Vagina (tissue), 2 donors: Measurements from ENCODE around the gene RIPPLY3.

Experiments
- POLR2A ChIP-seq, 2 donors: fragments of 450-650 bp; IDR thresholded peaks; one replicate each; pipeline ENCODE4 v1.6.1; 2017; ENCODE audit warnings: antibody characterized with exemption in 2 of 2, mild to moderate bottlenecking in 2 of 2, moderate library complexity in 2 of 2
- POLR2AphosphoS5 ChIP-seq, 2 donors: sonication (generic); formaldehyde crosslinking; IDR thresholded peaks; one replicate each; pipeline ENCODE4 v1.9.0; 2017; ENCODE audit warnings: antibody characterized with exemption in 2 of 2, mild to moderate bottlenecking in 2 of 2, low read depth in 1 of 2; ENCODE audit not compliant: insufficient read depth in 1 of 2
- TF ChIP-seq, protein P1 (sequence below), 3 experiments: fragments of 450-650 bp in 2 of 3; fragments of 200-600 bp in 1 of 3; sonication (generic) in 1 of 3; IDR thresholded peaks; one replicate each; pipeline ENCODE4 v1.5.1; 2017 to 2019; ENCODE audit warnings: antibody characterized with exemption in 3 of 3, mild to moderate bottlenecking in 2 of 3, moderate library complexity in 2 of 3

DNA sequence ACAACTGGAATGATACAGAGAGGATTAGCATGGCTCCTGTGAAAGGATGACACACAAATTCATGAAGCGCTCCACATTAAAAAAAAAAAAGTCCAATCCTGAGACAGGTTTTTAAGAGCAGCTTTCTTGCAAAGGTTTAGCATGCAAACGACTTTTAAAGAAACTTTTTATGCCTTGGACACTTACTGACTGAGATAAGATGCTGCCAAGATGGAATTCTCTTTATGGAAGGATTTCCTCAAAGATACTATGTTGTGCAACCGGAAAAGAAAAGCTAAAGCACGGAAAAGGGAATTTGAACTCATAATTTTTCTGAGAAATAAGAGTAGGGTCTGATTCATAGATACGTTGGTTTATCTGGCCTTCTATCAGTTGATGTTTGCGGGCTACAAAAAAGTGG, 39.1 kb downstream of the RIPPLY3 start:
- TF ChIP-seq, protein P1, sequence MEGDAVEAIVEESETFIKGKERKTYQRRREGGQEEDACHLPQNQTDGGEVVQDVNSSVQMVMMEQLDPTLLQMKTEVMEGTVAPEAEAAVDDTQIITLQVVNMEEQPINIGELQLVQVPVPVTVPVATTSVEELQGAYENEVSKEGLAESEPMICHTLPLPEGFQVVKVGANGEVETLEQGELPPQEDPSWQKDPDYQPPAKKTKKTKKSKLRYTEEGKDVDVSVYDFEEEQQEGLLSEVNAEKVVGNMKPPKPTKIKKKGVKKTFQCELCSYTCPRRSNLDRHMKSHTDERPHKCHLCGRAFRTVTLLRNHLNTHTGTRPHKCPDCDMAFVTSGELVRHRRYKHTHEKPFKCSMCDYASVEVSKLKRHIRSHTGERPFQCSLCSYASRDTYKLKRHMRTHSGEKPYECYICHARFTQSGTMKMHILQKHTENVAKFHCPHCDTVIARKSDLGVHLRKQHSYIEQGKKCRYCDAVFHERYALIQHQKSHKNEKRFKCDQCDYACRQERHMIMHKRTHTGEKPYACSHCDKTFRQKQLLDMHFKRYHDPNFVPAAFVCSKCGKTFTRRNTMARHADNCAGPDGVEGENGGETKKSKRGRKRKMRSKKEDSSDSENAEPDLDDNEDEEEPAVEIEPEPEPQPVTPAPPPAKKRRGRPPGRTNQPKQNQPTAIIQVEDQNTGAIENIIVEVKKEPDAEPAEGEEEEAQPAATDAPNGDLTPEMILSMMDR (IDR thresholded peaks at IDR 0.05) = no peak
- TF ChIP-seq POLR2AphosphoS5 (IDR thresholded peaks at IDR 0.05; ENCODE audit: insufficient read depth in 1 of 2, low read depth in 1 of 2) (no peak), POLR2A (IDR thresholded peaks at IDR 0.05) (no peak)
